RPMI8226 (cell line): ENCODE results near the gene RAET1L.
A peak's percentile ranks its signal among the peaks of the same experiment; 100 is the strongest.
"Not testable (repeated sequence)": the region's sequence is repeated elsewhere in the genome, so short reads cannot be mapped to it uniquely, and the experiment has no call there.

ENCODE experiments used
- DNase-seq: peaks from one replicate; pipeline ENCODE4 v3.0.0-alpha.2; 2015

The RAET1L gene

DNA sequence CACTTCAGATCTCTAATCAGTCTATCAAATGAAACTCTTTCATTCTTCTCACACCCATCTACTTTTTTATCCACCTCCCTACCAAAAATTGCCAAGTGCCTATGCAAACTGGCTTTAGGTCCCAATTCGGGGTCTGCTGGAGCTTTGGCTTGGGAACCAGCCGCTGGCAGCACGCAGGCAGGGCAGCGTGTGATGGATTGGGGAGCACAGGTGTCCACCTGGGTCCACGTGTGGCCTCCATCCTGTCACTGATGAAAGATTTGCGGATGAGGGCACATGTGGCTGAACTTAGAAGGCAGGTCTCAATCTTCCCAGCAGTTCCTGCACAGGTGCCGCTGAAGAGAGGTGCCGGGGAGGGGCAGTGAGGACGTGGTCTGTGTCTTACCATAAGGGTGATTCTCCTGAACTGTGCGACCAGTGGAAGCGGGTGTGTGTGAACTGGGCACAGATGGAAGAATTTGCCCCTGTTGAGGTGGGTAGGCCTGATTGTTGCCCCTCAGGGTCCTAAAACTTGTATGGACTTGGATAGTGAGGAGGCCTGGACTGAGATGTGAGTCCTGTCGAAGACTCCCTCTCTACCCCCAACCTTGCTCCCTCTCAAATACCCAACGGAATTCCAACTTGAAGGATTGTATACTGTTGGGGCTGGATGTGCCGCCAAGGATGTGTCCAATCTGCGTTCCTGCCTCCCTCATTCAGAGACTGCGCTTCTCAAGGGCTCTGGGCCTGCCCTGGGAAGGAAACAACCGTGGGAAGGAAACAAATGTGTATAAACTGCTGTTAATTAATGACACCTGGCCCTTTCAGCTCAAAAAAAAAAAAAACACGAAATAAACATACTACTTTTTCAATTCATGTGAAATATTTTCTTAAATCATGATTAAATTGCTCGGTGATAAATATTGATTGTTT is 18.4 kb upstream of the RAET1L start:
- no peak for DNase-seq

GRCh38 chr6:150043096-150043495 is 17.8 kb upstream of the RAET1L start:
- DNase-seq = no peak

DNA sequence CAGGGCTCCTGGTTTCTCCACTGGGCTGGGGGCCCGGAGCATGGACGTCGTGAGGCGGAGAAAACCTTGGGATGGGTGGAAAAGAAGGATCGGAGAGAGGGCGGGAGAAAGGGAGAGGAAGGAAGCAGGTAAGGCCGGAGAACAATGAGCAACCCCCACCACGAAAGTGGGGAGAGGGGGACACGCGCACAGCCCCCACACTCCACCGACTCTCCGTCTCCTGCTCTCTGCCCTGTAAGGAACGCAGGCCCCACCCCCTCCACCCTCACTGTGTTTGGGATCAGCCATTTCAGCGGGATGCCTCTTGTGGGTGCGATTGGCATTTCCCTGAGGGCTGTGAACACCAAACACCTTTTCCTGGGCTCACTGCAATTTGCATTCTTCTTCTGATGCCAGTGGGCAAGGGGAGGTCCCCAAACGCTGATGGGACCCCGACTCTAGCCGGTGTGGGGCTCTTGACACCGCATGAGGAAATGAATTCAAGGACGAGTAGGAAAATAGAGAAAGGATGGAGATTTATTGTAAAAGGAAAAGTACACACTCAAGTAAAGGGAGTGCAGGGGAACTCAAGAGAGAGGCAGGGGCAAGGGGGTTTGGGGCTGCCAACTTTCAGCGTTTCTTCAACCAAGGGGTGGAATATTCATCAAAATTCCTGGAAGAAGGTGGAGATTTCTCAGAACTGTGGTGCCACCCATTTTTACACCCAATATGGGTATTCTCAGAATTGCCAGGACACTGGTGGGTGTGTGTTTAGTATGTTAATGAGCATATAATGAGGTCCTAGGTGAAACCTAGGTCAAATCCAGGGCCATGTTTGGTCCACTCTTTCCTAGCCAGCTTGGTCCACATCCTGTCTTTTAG is 13.1 kb upstream of the RAET1L start:
- DNase-seq = no peak

- no peak for DNase-seq
Measured at GRCh38 chr6:150037526-150038201, 12.3 kb upstream of the RAET1L start.

- no peak for DNase-seq
Measured at GRCh38 chr6:150036081-150036480, 10.7 kb upstream of the RAET1L start.

- no peak for DNase-seq
Measured at GRCh38 chr6:150033207-150033771, 8.0 kb upstream of the RAET1L start.

GRCh38 chr6:150032598-150032997 is 7.3 kb upstream of the RAET1L start:
- DNase-seq = no peak

GRCh38 chr6:150030611-150031010 is 5.3 kb upstream of the RAET1L start:
- no peak for DNase-seq

- DNase-seq = peak; percentile 11
Measured at GRCh38 chr6:150029749-150030148, 4.4 kb upstream of the RAET1L start.

DNA sequence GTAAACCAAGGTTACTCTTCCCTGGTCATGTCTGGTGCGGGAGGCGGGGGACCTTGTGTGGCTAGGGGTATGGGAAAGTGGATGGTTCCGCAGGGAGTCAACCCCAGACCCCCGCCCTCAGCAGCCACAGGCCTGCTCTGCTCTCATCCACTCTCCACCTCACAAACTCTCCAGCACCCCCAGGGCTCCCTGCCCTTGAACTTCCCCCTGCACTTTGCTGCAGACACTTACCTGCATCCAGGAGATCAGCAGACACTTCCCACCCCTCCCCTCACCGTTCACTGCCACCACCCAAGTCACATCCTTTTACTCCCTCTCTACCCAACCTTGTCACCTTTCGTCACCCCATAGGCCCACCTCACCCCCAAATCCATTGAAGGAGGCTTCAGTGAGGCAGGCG is 3.9 kb upstream of the RAET1L start:
- no peak for DNase-seq

- no peak for DNase-seq
Measured at GRCh38 chr6:150028799-150029198, 3.5 kb upstream of the RAET1L start.

DNA sequence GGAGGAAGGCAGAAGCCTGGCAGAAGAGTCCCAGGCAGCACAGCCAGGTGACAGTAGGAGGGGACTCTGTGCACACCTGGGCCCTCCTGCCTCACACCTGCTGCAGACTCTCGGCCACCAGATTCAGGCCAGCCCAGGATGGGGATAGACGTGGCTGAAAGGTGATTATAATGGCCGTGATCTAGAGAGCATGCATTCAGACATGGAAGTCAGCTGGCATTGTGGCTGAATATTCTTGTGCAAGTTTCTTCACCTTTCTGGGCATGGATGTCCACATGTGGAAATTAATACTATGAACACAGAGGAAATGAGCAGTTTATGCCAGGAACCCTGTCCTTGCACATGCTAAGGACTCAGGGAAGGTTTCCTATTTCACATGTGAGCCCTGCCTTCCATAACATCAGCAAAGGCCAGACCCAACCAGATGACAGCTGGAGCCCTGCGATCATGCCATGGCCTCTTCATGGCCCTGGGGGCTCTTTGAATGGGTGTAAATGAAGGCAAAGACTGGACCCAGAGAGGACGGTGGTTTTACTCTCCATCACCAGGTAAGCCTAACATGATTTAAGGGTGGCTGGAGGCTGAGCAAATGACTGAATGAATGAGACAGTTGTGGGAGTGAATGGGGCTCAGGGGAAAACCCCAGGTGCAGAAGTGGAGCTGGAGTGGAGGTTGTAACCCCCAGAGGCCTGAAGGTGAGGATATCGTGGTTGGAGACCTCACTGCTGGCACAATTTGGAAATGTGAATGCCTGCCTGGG is 2.7 kb upstream of the RAET1L start:
- DNase-seq = no peak

GRCh38 chr6:150026976-150027805 is 1.9 kb upstream of the RAET1L start:
- DNase-seq = peak; percentile 8

DNA sequence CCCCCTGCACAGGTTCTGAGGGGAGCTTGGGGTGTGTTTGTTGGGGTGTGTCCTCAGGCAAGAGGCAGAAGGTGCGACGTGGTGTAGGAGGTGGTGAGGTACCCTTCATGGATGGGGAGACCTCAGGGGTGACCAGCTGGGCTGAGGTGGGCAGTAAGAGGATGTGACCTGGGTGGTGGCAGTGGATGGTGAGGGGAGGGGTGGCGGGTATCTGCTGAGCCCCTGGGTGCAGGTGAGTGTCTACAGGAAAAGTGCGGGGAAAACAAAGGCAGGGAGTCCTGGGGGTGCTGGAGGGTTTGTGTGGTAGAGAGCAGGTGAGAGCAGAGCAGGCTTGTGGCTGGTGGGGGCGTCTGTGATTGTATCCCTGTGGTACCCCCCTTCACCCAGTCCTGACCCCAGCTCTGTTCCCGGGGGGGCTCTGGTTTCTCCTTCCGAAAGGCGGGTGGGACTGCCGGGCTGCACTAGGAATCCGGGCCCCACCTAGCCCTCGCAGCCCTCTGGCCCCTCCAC is 631 bp downstream of the RAET1L start:
- no peak for DNase-seq

- not testable (repeated sequence) for DNase-seq
Measured at GRCh38 chr6:150024021-150024420, 1.3 kb downstream of the RAET1L start.

DNA sequence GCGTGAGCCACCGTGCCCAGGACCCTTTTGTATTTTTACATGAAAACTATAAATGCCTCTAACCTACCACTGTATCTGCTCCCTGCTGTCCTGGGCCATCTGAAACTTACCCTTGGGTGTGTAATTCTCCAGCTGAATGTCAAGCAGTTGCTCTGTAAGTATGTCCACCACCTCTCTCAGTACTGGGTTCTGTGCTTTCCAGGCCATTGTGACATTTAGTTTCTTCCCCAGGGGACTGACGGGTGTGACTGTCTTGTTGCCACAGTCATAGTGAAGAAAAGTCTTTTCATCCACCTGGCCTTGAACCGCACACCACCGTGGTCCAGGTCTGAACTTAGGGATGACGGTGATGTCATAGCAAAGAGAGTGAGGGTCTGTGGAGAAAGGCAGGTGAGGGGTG is 3.5 kb downstream of the RAET1L start:
- not testable (repeated sequence) for DNase-seq

DNA sequence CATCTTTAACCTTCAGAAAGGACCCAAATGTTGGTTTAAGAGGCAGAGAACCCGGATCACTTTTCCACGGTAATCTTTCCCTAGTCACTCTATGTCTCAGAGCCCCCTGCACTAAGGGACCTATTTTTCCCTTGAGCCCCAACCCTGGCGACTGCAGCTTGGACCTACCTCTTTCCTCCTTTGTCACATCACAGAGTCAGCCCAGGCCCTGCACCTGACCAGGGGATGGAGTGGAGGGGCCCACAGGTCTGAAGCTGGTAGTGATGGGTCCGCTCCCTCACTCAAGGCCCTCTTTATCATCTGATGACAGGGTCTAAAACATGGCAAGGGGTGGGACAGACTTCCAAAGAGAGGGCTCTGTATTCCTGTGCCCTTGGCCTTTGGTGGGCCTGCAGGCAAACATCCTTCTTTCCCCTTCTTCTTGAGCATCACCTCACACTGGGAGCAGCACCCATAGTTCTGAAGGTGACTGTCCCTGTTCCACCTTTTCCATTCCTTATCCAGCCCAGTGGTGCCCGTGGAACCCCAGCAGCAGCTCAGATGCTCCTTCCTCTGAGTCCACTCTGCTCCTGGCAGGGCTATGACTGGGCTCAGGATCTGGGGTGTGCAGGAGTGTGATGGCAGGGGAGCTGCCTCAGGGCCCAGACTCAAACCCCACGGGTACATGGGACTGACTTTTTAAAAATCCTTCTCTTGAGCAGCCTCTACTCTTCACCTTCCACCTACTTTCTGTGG is 6.3 kb downstream of the RAET1L start:
- no peak for DNase-seq

DNA sequence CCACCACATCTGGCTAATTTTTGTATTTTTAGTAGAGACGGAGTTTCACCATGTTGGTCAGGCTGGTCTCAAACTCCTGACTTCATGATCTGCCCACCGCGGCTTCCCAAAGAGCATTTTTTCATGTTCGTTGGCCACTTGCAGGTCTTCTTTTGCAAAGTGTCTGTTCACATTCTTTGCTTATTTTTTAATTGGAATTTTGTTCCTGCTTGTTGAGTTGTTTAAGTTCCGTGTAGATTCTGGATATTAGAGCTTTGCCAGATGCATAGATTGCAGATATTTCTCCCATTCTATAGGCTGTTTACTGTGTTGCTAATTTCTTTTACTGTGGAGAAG is 8.2 kb downstream of the RAET1L start:
- DNase-seq = not testable (repeated sequence)

DNA sequence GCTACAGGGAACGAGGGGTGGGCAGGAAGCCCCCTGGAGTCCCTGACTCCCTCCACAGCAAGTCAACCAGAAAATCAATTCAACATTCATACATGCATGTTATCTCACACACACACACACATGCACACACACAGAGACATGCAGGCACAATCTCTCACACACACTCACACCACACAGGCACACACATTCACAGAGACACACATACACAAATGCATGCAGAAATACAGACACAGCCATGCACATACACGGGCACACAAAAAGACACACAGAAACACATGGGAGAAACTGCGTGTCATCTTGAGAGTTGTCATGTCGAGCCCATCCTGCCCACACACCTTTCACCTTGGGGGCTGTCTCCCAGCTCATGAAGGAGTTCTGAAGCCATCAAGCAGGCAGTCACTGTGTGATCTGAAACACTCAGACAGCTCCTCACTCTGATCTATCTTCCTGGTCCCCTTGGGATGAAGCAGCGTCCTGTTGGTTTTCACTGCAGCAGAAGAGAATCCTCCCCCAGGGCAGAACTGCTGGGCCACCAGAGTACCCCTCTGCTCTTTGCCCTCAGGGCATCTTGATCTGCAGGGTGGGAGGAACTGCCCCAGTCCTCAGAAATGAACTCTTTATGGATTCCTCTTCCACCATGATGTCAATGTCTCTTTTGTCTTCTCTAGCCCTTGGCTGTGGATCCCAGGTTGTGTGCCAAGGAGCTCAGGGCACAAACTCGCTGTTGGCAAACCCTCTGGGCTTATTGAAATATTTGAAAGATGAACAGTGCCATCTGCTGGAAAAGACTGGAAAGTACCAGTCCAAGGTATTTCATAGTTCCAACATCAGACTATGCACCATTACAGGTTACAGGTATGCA is 8.8 kb downstream of the RAET1L start:
- peak; percentile 70 for DNase-seq
